Measurements from ENCODE around the gene PGAM2. TPM values are rescaled to one million over a fixed set of nuclear protein-coding genes. Genes with fewer than 3 reads are reported as not detected.
A peak's percentile ranks its signal among the peaks of the same experiment; 100 is the strongest.
"Not testable (repeated sequence)": the region's sequence is repeated elsewhere in the genome, so short reads cannot be mapped to it uniquely, and the experiment has no call there.

The PGAM2 gene
- total RNA-seq, 1 experiment from 2014 or later, result 1.2 TPM

DNA sequence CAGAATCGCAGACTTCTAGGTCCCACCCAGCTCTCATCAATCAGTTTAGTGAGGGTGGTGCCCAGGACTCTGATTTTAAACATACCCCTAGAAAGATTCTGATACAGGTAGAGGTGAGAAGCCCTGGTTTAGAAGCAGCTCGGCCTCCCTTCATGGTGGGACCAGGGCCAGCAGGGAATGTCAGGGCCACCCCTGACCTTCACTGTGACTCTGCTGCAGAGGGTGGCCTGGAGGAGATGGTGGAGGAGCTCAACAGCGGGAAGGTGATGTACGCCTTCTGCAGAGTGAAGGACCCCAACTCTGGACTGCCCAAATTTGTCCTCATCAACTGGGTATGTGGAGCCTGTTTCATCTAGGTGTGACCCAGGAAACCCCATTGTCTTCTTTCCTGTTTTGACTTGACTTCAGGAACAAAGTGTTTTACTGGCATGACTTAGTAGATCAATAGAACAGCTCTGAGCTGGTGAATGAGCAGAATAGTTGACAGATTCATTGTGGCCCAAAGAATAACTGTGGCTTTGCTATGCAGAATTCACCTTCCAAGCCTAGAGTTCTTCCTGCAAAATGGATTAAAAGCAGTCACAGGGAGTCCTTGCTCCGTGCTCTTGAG, 13.7 kb downstream of the PGAM2 start:
- DNase-seq (ENCODE audit: low read depth), result no peak

DNA sequence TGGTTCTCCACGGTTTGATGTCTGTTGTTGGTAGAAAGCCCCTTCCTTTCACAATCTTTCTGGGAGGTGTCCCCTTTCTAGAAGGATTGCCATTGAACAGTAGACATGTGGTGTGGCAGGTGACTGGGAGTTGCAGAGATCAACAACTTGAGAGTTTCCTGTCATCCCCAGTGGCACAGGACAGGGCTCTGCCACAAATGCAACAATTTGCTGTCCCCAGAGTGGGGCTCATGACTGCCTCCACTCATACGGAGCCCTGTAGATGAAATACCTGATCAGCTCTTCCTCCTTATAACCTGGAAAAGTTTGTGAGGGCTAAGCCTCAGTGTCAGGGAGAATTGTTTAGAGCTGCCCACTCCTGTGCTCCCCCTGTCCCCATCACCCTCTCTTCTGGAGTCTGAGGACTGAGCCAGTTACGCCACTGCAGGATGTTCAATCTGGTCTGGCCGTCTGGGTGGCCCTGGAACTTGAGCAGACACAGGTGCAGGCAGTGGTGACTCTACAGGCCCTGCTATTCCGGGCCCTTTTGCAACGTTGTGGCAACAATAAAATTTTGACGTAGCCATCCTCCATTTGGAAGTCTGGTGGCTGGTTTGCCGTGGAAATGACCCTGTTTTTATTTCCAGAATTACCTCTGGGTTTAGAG, 14.3 kb downstream of the PGAM2 start:
- no peak for DNase-seq (ENCODE audit: low read depth)

DNA sequence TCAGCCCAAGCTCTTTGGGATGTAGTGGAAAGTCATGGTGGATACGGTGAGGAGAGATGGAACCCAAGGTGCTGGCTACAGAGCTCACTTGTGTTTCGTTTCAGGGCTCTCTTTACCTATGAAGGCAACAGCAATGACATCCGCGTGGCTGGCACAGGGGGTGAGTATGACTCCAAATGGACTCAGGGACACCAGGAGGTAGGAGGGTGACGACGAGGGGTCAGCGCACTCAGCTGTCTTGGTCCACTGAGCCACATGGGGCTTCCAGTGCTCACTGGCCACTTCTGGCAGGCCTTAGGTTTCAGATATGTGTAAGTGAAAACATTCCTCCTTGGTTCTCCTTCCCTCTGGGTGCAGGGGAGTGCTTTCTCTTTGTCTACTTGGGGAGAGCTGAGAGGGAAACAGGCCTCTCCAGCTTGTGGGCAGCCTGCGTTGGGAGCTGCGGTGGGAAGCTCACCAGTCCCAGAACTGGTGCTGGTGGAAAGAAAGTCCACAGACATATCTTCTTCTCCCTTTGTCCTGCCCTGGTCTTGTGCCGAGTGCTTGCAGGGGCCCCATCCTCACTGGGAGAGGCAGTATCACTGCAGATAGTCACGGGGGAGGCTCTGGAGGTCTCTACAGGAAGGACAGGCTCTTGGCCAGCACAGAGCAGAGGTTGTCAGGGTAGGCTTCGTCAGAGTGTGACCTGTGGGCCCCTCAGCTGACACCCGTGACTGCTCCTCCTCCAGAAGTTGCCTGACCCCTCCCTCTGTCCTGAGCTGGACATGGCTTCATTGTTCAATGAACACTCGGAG, 15.0 kb downstream of the PGAM2 start:
- DNase-seq (ENCODE audit: low read depth), result no peak

DNA sequence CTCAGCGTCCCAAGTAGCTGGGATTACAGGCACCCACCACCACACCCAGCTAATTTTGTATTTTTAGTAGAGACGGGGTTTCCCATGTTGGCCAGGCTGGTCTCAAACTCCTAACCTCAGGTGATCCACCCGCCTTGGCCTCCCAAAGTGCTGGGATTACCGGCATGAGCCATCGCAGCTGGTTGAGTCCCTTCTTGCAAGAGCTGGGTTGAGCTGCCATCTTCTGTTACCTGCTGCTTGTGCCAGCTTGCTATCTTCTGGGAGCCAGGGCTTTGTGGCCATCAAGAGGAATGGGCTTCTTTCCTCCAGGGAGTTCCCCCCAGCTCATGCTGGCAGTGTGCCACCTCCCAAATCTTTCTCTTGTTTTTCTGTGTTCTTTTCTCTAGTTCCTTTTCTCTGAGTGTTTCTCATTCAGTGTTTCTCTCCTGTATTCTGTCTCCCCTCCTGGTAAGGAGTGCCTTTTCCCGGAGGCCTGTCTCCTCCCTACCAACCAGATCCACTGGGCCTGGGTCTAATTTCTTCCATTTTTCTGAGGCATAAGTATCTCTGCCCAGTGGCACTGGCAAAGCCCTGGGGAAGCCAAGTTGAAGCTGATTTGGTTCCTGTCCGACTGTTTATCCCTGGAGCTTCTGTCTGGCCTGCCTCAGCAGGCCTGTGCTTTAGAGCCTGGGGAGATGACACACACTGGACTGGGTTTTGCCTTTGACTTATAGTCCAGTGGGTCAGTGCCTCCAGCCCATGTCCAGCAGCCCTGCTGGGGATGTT, 17.2 kb downstream of the PGAM2 start:
- no peak for DNase-seq (ENCODE audit: low read depth)

DNA sequence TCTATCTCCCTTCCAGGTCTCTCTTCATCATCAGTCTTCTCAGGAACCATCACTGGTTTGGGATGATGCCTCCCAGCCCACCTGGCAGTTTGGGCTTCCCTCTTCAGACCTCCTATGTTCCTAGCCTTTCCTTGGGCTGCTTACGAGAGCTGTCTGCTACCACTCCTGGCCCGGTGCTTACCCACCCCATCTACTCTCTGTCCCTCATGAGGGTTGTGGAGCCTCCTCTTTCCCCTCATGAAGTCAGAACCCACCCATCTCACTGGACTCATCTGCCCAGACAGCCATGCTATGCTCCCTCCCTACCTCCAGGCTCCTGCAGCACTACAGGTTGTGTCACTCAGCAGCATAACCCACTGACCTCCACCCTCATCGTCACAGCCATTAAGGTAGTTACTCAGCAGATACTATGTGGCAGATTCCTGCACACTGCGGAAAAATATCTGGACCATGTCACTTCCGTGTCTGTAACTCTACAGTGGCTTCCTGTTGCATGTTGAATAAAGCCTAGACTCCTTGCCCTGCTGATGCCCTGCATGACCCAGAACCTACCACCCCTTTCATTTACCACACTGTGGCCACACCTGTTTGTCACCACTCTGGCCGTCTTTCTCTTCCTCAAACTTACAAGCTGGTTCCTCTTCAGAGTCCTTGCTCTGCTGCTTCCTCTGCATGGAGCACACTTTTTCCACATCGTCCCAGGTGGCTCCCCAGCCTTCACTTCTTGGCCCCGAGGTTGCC, 18.9 kb downstream of the PGAM2 start:
- no peak for DNase-seq (ENCODE audit: low read depth)

DNA sequence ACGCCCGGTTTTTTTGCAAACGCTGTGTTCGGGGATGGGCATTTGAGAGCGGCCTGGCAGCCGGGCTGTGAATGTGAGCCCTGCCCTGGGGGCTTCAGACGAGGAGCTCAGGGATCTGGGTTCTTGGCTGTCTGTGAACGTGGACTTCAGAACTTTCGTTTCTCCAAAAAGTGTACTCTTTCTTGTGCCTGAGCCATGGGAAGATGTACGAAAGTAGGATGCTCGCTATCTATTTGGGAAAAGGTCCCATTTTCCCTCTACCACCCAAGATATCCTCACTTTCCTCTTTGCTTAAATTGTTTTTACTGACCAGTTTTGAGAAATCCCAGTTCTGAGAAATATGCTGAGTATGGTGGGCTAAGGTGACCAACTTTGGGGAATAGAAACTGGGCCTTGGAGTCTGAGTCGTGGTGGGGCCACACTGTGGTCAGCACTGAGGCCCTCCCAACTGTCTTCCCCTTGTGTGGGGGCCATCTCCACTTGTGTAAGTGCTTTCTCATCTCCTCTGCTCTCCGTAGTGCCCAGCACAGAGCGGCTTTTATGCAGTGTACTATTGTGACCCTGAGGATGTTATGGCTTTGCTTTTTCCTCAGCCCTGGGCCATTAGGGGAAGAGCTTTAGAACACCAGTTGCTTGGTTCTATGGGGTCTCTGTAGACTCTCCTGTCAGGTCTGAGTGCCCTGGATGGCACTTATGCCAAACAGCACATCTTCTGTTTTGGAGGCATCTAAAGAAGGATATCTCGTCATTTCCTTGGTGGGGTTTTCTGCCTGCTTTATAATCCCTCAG, 19.9 kb downstream of the PGAM2 start:
- peak; percentile 66 for DNase-seq (ENCODE audit: low read depth)

DNA sequence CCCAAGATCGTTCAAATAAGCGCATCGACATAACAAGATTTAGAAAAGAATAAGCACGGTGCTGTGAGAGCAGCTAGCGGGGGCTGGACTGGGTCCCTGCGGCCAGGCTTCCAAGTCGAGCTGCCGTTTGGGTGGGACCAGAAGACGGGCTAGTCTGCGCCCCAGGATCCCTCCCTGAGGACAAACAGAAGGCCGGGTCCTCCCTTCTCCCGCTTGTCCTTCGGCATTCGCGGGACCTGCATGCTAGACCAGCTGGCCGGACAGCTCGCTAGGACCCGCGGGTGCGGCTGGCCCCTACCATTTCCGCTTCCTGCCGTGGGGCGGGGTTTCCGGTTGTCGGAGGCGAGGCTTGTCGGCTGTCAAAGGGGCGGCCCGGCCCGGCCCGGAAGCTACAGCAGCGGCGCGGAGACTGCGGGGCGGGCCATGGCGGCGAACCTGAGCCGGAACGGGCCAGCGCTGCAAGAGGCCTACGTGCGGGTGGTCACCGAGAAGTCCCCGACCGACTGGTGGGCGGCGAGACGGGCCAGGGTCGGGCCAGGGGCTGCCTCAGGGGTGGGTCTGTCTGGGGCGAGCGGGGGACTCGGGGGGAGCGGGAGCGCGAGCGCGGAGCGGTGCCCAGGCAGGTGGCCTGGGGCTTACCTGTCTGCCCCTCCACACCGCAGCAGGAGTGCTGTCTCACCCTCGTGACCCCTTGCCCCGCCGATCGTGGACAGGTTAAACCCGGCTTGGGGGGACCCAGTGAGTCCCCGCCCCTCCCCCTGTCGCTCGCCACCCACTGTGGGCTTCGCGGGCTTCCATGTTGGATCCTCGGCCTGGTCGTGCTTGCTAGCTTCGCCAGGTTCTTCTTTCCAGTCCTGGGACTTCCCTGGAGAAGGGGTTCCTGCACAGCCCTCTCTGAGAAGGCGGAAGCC, 20.8 kb downstream of the PGAM2 start, which contains the start of gene DBNL:
DBNL (plus strand) TSS at position 388 of the 911 bp plus-strand sequence; CDS start at position 424, 36 bp downstream.
- DNase-seq (ENCODE audit: low read depth), result peak; percentile 90

DNA sequence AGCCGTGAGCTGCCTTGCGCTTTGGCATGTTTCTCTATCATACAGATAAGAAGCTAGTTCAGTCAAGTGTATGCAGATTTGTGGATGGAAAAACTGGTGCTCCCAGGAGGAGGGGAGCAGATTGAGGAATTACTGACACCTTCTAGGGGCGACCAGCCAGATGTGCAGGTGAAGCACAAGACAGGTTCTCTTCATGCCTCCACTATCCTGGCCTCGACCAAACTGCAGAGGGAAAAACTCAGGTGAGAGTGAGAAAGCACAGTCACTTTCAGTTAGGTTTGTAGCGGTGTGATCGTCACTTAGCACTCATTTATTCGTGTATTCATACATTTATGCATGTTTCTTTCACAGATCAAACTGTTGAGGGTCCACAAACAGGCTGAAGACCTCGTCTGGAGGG, 21.5 kb downstream of the PGAM2 start:
- no peak for DNase-seq (ENCODE audit: low read depth)

DNA sequence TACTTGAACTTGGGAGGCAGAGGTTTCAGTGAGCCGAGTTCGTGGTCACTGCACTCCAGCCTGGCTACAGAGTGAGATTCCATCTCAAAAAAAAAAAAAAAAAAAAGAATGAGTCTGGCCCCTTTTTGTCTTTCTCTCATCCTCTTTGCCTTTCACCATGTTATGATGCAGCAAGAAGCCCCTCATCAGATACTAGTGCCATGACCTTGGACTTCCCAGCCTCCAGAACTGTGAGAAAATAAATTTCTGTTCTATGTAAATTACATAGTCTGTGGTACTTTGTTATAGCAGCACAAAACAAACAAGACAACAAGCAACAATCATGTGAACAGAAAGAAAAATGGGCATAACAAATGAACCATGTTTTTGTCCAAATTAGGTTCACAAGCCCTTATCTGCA, 23.1 kb downstream of the PGAM2 start:
- DNase-seq (ENCODE audit: low read depth), result no peak

DNA sequence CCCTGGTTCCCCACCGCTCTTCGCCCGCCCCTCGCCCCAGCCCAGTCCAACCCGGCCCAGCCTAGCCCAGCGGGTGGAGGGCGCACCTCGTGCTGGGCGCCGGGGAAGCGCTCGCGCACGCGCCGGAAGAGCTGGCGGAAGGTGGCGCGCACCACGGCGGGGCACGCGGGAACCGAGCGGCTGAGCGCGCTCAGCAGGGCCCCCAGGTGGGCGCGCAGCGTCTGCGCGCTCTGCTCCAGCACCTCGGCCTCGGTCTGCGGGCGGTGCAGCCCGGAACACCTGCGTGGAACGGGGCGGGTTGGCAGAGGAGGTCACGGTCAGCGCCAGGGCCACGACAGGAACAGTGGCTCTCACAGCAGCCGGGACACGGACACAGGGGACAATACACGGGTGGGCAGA, 24.9 kb downstream of the PGAM2 start:
- not testable (repeated sequence) for DNase-seq (ENCODE audit: low read depth)

DNA sequence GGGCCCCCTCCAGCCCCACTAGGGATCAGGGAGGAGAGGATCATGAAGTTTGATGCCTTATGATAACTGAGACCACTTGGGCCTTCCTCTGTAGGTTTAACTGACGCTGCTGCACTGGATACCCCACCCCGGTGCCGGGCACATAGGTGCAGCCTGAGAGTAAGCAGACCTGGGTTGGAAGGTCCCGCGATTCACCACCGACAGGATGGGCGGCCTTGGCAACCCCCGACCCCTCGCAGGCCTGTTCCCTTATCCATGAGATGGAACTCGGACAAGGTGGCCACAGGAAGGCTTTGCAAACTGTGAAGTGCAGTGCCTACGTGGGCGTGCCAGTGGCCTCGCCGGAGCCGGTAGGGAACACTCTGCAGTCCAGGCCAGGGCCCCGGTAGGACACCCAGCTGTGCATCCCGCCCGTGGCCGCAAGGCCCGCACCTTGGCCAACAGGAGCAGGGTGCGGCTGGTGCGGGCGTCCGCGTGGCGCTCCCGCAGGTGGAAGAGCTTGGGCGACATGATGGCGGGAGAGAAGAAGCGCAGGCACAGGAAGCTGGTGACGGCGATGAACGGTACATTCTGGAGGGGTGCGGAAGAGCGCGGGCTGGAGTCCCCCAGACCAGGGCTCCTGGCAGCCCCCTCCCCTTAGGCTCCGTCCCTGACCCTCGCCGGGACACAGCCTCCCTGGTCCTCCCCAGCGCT, 25.4 kb downstream of the PGAM2 start:
- not testable (repeated sequence) for DNase-seq (ENCODE audit: low read depth)

DNA sequence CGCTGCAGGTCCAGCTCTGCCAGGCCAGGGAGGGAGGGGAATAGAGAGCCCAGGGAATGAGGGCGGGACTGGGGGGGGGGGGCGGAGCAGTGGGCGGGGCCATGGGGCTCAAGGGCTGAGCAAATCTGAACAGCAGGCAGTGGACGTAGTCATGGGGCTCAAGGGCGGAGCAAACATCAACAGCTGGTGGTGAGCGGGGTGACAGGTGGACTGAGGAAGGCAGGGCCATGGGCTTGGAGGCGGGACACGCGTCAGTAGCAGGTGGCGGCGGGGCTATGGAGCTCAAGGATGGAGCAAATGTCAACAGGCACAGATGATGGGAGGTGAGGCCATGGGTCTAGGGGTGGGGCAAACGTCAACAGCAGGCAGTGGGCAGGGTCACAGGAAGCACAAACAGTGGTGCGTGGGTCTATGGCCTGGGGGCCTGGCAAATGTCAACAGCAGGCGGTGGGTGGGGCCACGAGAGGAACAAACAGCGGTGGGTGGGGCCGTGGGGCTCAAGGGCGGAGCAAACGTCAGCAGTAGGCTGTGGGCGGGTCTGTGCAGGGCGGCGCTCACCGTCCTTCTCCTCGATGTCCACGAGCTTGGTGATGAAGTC, 26.3 kb downstream of the PGAM2 start:
- DNase-seq (ENCODE audit: low read depth), result peak; percentile 46

DNA sequence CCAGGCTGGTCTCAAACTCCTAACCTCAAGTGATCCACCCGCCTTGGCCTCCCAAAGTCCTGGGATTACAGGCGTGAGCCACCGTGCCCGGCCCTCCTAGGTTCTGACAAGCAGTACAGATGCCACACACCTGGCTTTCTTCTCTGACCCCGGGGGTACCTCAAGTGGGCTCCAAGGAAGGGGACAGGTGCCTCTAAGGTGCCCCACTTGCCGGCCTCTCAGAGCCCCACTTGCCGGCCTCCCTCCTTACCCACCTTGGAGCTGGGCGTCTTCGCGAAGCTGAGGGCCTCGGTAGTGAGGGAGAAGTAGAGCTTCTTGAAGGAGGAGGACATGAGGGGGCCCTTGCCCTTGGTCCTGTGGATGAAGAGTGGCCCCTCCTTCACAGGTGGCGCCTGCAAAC, 26.8 kb downstream of the PGAM2 start:
- DNase-seq (ENCODE audit: low read depth), result not testable (repeated sequence)

DNA sequence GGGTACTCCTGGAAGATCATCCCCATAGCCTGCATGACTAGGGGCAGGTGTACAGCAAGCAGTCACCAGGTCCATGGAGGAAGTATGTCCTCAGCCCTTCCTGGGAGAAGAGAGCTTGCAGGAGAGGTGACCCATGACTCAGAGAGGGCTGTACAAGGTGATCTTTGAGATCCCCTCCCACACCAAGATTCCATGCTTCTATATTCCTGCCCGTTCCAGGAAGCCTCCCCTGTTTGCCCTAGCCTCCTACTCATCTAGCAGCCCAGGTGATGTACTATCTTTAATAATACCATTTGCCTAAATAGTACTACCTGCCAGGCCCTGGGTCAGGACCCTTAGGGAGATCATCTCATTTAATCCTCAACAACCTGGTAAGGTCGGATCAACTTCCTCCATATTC, 27.4 kb downstream of the PGAM2 start:
- not testable (repeated sequence) for DNase-seq (ENCODE audit: low read depth)

DNA sequence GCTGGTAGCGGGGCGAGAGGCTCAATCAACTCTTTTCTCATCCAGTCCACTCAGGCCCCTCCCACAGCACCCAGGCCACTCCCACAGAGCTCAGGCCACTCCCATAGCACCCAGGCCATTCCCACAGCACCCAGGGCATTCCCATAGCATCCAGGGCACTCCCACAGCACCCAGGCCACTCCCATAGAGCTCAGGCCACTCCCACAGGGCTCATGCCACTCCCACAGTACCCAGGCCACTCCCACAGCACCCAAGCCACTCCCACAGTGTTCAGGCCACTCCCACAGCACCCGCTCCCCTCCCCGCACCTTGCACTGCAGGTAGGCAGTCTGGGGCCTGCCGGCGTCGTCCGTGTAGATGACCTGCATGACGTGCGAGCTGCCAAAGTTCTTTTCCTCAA, 29.0 kb downstream of the PGAM2 start:
- not testable (repeated sequence) for DNase-seq (ENCODE audit: low read depth)

DNA sequence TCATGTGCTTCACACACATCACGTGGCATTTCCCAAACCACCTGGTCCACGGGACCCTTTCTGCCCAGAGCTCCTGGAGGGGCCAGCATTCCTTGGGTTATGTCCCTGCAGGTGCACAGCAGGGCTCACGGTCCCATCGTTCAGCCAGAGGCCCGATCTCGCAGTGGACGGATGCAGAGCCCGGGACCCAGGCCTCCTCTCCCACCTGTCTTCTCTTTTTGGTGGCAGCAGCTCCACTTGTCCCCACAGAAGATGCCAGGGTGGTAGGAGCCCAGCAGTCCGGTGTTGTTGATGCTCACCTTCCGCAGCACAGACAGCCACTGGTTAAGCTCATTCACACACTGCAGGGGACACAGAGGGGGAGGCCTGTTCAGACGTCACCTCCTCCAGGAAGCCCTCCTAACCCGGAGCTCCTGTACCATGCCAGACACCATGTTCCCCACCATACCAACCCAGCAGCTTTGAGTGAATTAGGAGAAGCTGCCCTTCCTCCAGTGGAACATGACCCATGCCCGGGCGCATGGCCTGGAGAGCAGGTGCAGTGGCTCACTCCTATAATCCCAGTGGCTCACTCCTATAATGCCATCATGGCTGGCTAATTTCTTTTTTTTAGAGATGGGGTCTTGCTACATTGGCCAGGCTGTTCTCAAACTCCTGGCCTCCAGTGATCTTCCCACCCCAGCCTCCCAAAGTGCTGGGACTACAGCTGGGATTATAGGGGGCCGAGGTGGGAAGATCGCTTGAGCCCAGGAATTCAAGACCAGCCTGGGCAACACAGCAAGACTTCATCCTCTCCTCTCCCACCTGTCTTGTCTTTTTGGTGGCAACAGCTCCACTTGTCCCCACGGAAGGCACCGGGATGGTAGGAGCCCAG, 31.2 kb downstream of the PGAM2 start:
- not testable (repeated sequence) for DNase-seq (ENCODE audit: low read depth)

DNA sequence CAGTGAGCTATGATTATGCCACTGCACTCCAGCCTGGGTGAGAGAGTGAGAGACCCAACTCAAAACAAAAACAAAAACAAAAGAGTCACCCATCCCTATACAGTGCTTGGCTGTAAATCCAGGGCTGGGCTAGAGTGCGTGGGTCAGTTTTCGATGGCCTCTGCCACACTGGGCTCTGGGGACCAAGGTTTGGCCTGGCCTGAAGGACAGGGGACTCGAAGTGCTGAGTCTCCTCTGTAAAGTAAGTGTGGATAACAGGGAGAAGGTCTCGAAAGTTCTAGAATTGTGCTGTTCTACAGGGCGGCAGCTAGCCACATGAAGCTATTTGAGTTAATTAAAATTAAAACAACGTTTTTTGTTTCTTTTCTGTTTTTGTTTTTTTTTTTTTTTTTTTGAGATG, 33.3 kb downstream of the PGAM2 start:
- not testable (repeated sequence) for DNase-seq (ENCODE audit: low read depth)
